HG03378 (cell line): ENCODE measurements around the gene MAP2.

Source experiments
- ATAC-seq: cut with Tn5 transposase; IDR thresholded peaks from one replicate; pipeline ENCODE4 v1.9.1; 2021; ENCODE audit warnings: mild to moderate bottlenecking, moderate library complexity; ENCODE audit not compliant: unreplicated experiment

The MAP2 gene

GRCh38 chr2:209637293-209637692, 213.4 kb downstream of the MAP2 start:
- ATAC-seq = no peak

- no peak for ATAC-seq
Measured at GRCh38 chr2:209638346-209638745, 214.5 kb downstream of the MAP2 start.

- no peak for ATAC-seq
Measured at GRCh38 chr2:209640358-209640757, 216.5 kb downstream of the MAP2 start.

GRCh38 chr2:209642146-209642820, 218.4 kb downstream of the MAP2 start:
- no peak for ATAC-seq

- no peak for ATAC-seq
Measured at GRCh38 chr2:209644842-209645241, 221.0 kb downstream of the MAP2 start.

- ATAC-seq = no peak
Measured at GRCh38 chr2:209648714-209649113, 224.9 kb downstream of the MAP2 start.

- ATAC-seq = no peak
Measured at GRCh38 chr2:209653134-209653533, 229.3 kb downstream of the MAP2 start.

- no peak for ATAC-seq
Measured at GRCh38 chr2:209661286-209661894, 237.5 kb downstream of the MAP2 start.

GRCh38 chr2:209662021-209662420, 238.2 kb downstream of the MAP2 start:
- no peak for ATAC-seq

GRCh38 chr2:209663139-209663538, 239.3 kb downstream of the MAP2 start:
- peak; percentile 51 for ATAC-seq

- ATAC-seq = no peak
Measured at GRCh38 chr2:209663656-209664055, 239.8 kb downstream of the MAP2 start.

- no peak for ATAC-seq
Measured at GRCh38 chr2:209666296-209666695, 242.4 kb downstream of the MAP2 start.

- no peak for ATAC-seq
Measured at GRCh38 chr2:209671020-209671680, 247.3 kb downstream of the MAP2 start.

- ATAC-seq = no peak
Measured at GRCh38 chr2:209673811-209674210, 250.0 kb downstream of the MAP2 start.

GRCh38 chr2:209680596-209680995, 256.7 kb downstream of the MAP2 start:
- no peak for ATAC-seq

- ATAC-seq = no peak
Measured at GRCh38 chr2:209681201-209681735, 257.4 kb downstream of the MAP2 start.

- ATAC-seq = no peak
Measured at GRCh38 chr2:209682646-209683045, 258.8 kb downstream of the MAP2 start.

GRCh38 chr2:209685340-209685739, 261.5 kb downstream of the MAP2 start:
- ATAC-seq = no peak

- no peak for ATAC-seq
Measured at GRCh38 chr2:209685963-209686362, 262.1 kb downstream of the MAP2 start.

- no peak for ATAC-seq
Measured at GRCh38 chr2:209686448-209686847, 262.6 kb downstream of the MAP2 start.

- ATAC-seq = no peak
Measured at GRCh38 chr2:209687323-209687969, 263.6 kb downstream of the MAP2 start.
